SK-N-SH (cell line): ENCODE data around the gene RELN. TPM values are rescaled to one million over a fixed set of nuclear protein-coding genes. Genes with fewer than 3 reads are reported as not detected.

ENCODE experiments used
- CTCF ChIA-PET: fragments of 300-600, 350-600 bp; formaldehyde crosslinking; extraction: SDS; loops from one replicate; lab custom pipeline; 2021; lab: Yijun Ruan, JAX
- POLR2A ChIA-PET: fragments of 350-600 bp; sonication (Branson Sonifier 250); formaldehyde crosslinking; extraction: SDS; loops from one replicate; lab custom pipeline; 2020; ENCODE audit warnings: antibody characterized with exemption, inconsistent platforms; lab: Yijun Ruan, JAX
- DNase-seq: peaks from one replicate; pipeline ENCODE4 v3.0.0; 2012
- H2AFZ ChIP-seq: fragments of 200-600 bp; sonication (generic); 2 replicates; pipeline ENCODE4 v1.8.1; 2016; ENCODE audit warnings: antibody characterized with exemption, mild to moderate bottlenecking, low read depth
- H3F3A ChIP-seq: fragments of 200-600 bp; sonication (generic); replicated peaks from 2 replicates; pipeline ENCODE3; 2016; ENCODE audit warnings: antibody characterized with exemption, mild to moderate bottlenecking; ENCODE audit not compliant: insufficient read depth
- H3K27ac ChIP-seq, 2 experiments: fragments of 200-500 bp in 1 of 2; fragments of 200-600 bp in 1 of 2; sonication (Bioruptor generic) in 1 of 2; sonication (generic), shearing (Covaris generic) in 1 of 2; 2 replicates each; pipeline versions ENCODE4 v1.5.1 to v1.6.1; 2014 to 2016; ENCODE audit warnings: low read depth in 2 of 2, inconsistent platforms in 1 of 2, low read length in 1 of 2, mild to moderate bottlenecking in 1 of 2, mixed read lengths in 1 of 2
- H3K27me3 ChIP-seq: fragments of 200-600 bp; sonication (generic), shearing (Covaris generic); 2 replicates; pipeline ENCODE4 v1.6.1; 2016; ENCODE audit warnings: mixed run types; ENCODE audit not compliant: insufficient read depth
- H3K36me3 ChIP-seq, 2 experiments: fragments of 200-500 bp in 1 of 2; fragments of 200-600 bp in 1 of 2; sonication (Bioruptor generic) in 1 of 2; sonication (generic) in 1 of 2; replicated peaks in 1 of 2; 2 replicates each; pipeline versions ENCODE3 to v1.5.1; 2014 to 2016; ENCODE audit warnings: low read length in 1 of 2, mild to moderate bottlenecking in 1 of 2; ENCODE audit not compliant: insufficient read depth in 2 of 2, control insufficient read depth in 1 of 2
- H3K4me1 ChIP-seq, 2 experiments: fragments of 200-500 bp in 1 of 2; fragments of 200-600 bp in 1 of 2; sonication (Bioruptor generic) in 1 of 2; sonication (generic), shearing (Covaris generic) in 1 of 2; 2 replicates each; pipeline versions ENCODE4 v1.5.1 to v1.6.1; 2014 to 2016; ENCODE audit warnings: low read depth in 1 of 2, low read length in 1 of 2, mixed run types in 1 of 2; ENCODE audit not compliant: insufficient read depth in 2 of 2, control insufficient read depth in 1 of 2
- H3K4me2 ChIP-seq: fragments of 200-600 bp; sonication (generic), shearing (Covaris generic); 2 replicates; pipeline ENCODE4 v1.6.1; 2017; ENCODE audit warnings: mixed run types
- H3K4me3 ChIP-seq, 2 experiments: fragments of 200-500 bp in 1 of 2; fragments of 200-600 bp in 1 of 2; sonication (Bioruptor generic) in 1 of 2; sonication (generic), shearing (Covaris generic) in 1 of 2; 2 replicates each; pipeline versions ENCODE4 v1.5.1 to v1.8.1; 2014 to 2016; ENCODE audit warnings: low read depth in 2 of 2, inconsistent platforms in 1 of 2, low read length in 1 of 2, mild to moderate bottlenecking in 1 of 2, mixed read lengths in 1 of 2, moderate library complexity in 1 of 2
- H3K79me2 ChIP-seq: fragments of 200-600 bp; sonication (generic); 2 replicates; pipeline ENCODE4 v1.8.1; 2017; ENCODE audit warnings: mild to moderate bottlenecking; ENCODE audit not compliant: insufficient read depth
- H3K9ac ChIP-seq: fragments of 200-600 bp; sonication (generic); 2 replicates; pipeline ENCODE4 v1.6.1; 2017; ENCODE audit warnings: mixed run types
- H3K9me2 ChIP-seq: fragments of 200-600 bp; sonication (generic); 2 replicates; pipeline ENCODE4 v1.6.1; 2017; ENCODE audit warnings: mixed run types
- H3K9me3 ChIP-seq: fragments of 200-600 bp; sonication (generic); 2 replicates; pipeline ENCODE4 v1.6.1; 2017; ENCODE audit warnings: mixed run types, mild to moderate bottlenecking, moderate library complexity
- H4K20me1 ChIP-seq: fragments of 200-600 bp; sonication (generic); 2 replicates; pipeline ENCODE4 v1.6.1; 2017; ENCODE audit warnings: mild to moderate bottlenecking, mixed run types; ENCODE audit not compliant: insufficient read depth
- ELF1 ChIP-seq: IDR thresholded peaks from 2 replicates; pipeline ENCODE4 v1.4.0; 2012
- EP300 ChIP-seq, 2 experiments: IDR thresholded peaks; 2 replicates each; pipeline versions ENCODE4 v1.4.0 to v1.6.1; 2012; ENCODE audit warnings: borderline replicate concordance in 1 of 2, low read depth in 1 of 2, low read length in 1 of 2
- EZH2phosphoT487 ChIP-seq: fragments of 200-600 bp; sonication (generic); IDR thresholded peaks from 2 replicates; pipeline ENCODE4 v1.6.1; 2017; ENCODE audit warnings: low read depth, mixed run types, mild to moderate bottlenecking, antibody characterized with exemption, moderate library complexity, borderline replicate concordance
- FOSL2 ChIP-seq: IDR thresholded peaks from 2 replicates; pipeline ENCODE4 v1.4.0; 2012; ENCODE audit warnings: low read depth, mild to moderate bottlenecking, moderate library complexity, borderline replicate concordance
- GATA2 ChIP-seq: sonication (generic); formaldehyde crosslinking; IDR thresholded peaks from 2 replicates; pipeline ENCODE4 v1.5.0; 2020; ENCODE audit warnings: mild to moderate bottlenecking, missing genetic modification reagents
- JUND ChIP-seq: IDR thresholded peaks from 2 replicates; pipeline ENCODE4 v1.4.0; 2012
- MEF2A ChIP-seq: IDR thresholded peaks from 2 replicates; pipeline ENCODE4 v1.4.0; 2012; ENCODE audit warnings: low read depth, borderline replicate concordance
- MXI1 ChIP-seq: IDR thresholded peaks from 2 replicates; pipeline ENCODE4 v1.6.1; 2012; ENCODE audit warnings: mild to moderate bottlenecking, low read depth, low read length, improper control_type of control experiment
- POLR2AphosphoS5 ChIP-seq: IDR thresholded peaks from 2 replicates; pipeline ENCODE4 v1.6.1; 2012; ENCODE audit warnings: low read depth, low read length
- RFX5 ChIP-seq: IDR thresholded peaks from 2 replicates; pipeline ENCODE4 v1.6.1; 2012; ENCODE audit warnings: mild to moderate bottlenecking, improper control_type of control experiment, low read length
- RXRA ChIP-seq: IDR thresholded peaks from 2 replicates; pipeline ENCODE4 v1.4.0; 2012; ENCODE audit warnings: low read depth, mild to moderate bottlenecking, borderline replicate concordance
- SIN3A ChIP-seq: IDR thresholded peaks from 2 replicates; pipeline ENCODE4 v1.6.1; 2012; ENCODE audit warnings: low read depth, mild to moderate bottlenecking, low read length, moderate library complexity, borderline replicate concordance
- SMC3 ChIP-seq: IDR thresholded peaks from 2 replicates; pipeline ENCODE4 v1.6.1; 2012; ENCODE audit warnings: low read depth, low read length, improper control_type of control experiment
- TAF1 ChIP-seq: IDR thresholded peaks from 2 replicates; pipeline ENCODE4 v1.6.1; 2012; ENCODE audit warnings: low read depth, mild to moderate bottlenecking, low read length, moderate library complexity, borderline replicate concordance
- TCF12 ChIP-seq: IDR thresholded peaks from 2 replicates; pipeline ENCODE4 v1.4.0; 2012
- TEAD4 ChIP-seq: IDR thresholded peaks from 2 replicates; pipeline ENCODE4 v1.4.0; 2012; ENCODE audit warnings: mild to moderate bottlenecking, borderline replicate concordance; ENCODE audit not compliant: insufficient read depth
- YY1 ChIP-seq: IDR thresholded peaks from 2 replicates; pipeline ENCODE4 v1.4.0; 2012; ENCODE audit warnings: low read depth, mild to moderate bottlenecking
- WGBS: methylation state at CpG from one replicate; pipeline ENCODE4 v1.1.6; 2017; ENCODE audit warnings: low lambda C conversion rate; 5-methylcytosine and 5-hydroxymethylcytosine counted together
- polyA plus RNA-seq, 3 experiments: library from polyadenylated mRNA; depleted of rRNA; stranded (reverse); fragments of >200 nt; gene quantifications; 2 replicates each; pipeline ENCODE4 v1.2.3, GENCODE V29; 2012
- TF ChIP-seq, protein P1 (sequence below): fragments of 150-350 bp; IDR thresholded peaks from 2 replicates; pipeline ENCODE4 v1.6.1; 2016; ENCODE audit warnings: mild to moderate bottlenecking, low read depth, low read length
- TF ChIP-seq, protein P2 (sequence below): IDR thresholded peaks from 2 replicates; pipeline ENCODE4 v1.6.1; 2012; ENCODE audit warnings: mild to moderate bottlenecking, low read depth, low read length, moderate library complexity
- TF ChIP-seq, protein P3 (sequence below): fragments of 150-350 bp; IDR thresholded peaks from 2 replicates; pipeline ENCODE4 v1.6.1; 2017; ENCODE audit warnings: antibody characterized with exemption, low read length, low read depth, borderline replicate concordance

Gene RELN
- polyA plus RNA-seq, 1 of the 3 experiments (the other 2 are of a cell fraction): 0.02 TPM

DNA sequence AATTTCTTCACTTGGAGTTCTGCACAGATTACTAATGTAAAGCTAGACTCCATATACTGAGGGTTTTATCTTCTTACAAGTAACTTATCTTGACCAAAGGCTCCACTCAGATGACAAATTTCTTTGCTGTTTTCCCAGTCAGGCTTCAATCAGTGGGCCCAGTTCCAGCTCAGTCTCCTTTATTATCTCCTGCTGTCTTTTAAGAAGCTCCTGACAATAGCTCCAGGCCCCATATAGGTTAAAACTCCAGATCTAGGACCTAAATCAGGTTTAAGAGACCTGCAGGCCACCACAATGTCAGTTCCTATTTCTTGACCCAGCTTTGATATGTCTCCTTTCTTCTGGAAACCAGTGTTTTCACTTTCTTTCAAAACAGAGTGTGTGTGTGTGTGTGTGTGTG lies 165.2 kb downstream of the RELN start:
- ChIA-PET POLR2A (no interaction called here), CTCF (interaction anchor here (1.0 kb wide), 3 partner anchors 146 to 394 kb away, joined by 3 read pairs; no protein-coding TSS in a partner anchor)
- no peaks in the 10 kb centered on the region for H4K20me1 ChIP-seq
- H3K27ac ChIP-seq: no peak overlapping the region
- H2AFZ ChIP-seq: no peak overlapping the region
- H3K79me2 ChIP-seq: no peaks in the 10 kb centered on the region
- no peaks in the 10 kb centered on the region for H3K27me3 ChIP-seq
- no peak overlapping the region for H3K4me2 ChIP-seq
- H3K36me3 ChIP-seq: no peaks in the 10 kb centered on the region
- no peaks in the 10 kb centered on the region for H3K4me1 ChIP-seq
- DNase-seq: no peak
- H3F3A ChIP-seq: no peaks in the 10 kb centered on the region
- no peak overlapping the region for H3K9ac ChIP-seq
- TF ChIP-seq, protein P1, sequence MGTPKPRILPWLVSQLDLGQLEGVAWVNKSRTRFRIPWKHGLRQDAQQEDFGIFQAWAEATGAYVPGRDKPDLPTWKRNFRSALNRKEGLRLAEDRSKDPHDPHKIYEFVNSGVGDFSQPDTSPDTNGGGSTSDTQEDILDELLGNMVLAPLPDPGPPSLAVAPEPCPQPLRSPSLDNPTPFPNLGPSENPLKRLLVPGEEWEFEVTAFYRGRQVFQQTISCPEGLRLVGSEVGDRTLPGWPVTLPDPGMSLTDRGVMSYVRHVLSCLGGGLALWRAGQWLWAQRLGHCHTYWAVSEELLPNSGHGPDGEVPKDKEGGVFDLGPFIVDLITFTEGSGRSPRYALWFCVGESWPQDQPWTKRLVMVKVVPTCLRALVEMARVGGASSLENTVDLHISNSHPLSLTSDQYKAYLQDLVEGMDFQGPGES: no peak
- no peak for TF ChIP-seq TAF1
- TF ChIP-seq EP300 (IDR thresholded peaks at IDR 0.05; ENCODE audit: borderline replicate concordance in 1 of 2, low read depth in 1 of 2, low read length in 1 of 2): no peak
- no peak for TF ChIP-seq RFX5
- TF ChIP-seq, protein P2, sequence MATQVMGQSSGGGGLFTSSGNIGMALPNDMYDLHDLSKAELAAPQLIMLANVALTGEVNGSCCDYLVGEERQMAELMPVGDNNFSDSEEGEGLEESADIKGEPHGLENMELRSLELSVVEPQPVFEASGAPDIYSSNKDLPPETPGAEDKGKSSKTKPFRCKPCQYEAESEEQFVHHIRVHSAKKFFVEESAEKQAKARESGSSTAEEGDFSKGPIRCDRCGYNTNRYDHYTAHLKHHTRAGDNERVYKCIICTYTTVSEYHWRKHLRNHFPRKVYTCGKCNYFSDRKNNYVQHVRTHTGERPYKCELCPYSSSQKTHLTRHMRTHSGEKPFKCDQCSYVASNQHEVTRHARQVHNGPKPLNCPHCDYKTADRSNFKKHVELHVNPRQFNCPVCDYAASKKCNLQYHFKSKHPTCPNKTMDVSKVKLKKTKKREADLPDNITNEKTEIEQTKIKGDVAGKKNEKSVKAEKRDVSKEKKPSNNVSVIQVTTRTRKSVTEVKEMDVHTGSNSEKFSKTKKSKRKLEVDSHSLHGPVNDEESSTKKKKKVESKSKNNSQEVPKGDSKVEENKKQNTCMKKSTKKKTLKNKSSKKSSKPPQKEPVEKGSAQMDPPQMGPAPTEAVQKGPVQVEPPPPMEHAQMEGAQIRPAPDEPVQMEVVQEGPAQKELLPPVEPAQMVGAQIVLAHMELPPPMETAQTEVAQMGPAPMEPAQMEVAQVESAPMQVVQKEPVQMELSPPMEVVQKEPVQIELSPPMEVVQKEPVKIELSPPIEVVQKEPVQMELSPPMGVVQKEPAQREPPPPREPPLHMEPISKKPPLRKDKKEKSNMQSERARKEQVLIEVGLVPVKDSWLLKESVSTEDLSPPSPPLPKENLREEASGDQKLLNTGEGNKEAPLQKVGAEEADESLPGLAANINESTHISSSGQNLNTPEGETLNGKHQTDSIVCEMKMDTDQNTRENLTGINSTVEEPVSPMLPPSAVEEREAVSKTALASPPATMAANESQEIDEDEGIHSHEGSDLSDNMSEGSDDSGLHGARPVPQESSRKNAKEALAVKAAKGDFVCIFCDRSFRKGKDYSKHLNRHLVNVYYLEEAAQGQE: no peak
- TF ChIP-seq, protein P3, sequence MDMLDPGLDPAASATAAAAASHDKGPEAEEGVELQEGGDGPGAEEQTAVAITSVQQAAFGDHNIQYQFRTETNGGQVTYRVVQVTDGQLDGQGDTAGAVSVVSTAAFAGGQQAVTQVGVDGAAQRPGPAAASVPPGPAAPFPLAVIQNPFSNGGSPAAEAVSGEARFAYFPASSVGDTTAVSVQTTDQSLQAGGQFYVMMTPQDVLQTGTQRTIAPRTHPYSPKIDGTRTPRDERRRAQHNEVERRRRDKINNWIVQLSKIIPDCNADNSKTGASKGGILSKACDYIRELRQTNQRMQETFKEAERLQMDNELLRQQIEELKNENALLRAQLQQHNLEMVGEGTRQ: no peak
- TF ChIP-seq SMC3: no peak
- TF ChIP-seq SIN3A: no peak
- TF ChIP-seq YY1: no peak
- no peak for TF ChIP-seq EZH2phosphoT487
- TF ChIP-seq JUND: no peak
- no peaks in the 10 kb centered on the region; the same call in 1 of the 2 replicates for H3K9me3 ChIP-seq
- H3K4me3 ChIP-seq: no peak overlapping the region
- H3K9me2 ChIP-seq: no peaks in the 10 kb centered on the region; the same call in 1 of the 2 replicates

DNA sequence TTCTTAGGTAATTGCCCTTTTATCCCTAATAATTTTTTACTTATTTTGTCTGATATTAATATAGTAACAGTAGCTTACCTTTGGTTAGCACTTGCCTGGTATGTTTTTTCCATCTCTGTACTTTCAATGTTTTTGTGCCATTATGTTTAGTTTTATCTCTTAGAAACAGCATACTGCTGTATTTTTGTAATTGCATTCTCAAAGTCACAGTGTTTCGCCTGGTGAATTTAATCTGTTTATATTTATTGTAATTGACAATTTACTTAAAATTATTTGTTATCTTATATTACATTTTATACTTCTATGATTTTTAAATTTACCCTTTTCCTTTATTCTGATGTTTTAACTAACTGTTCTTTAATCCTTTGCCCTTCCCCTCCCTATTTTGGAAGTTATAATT lies 166.4 kb downstream of the RELN start:
- POLR2A ChIA-PET: no interaction called here
- no peaks in the 10 kb centered on the region for H4K20me1 ChIP-seq
- no peak for TF ChIP-seq FOSL2
- TF ChIP-seq YY1: no peak
- no peak for TF ChIP-seq SMC3
- no peak for TF ChIP-seq ELF1
- TF ChIP-seq, protein P1: no peak
- no peak for TF ChIP-seq MXI1
- TF ChIP-seq, protein P3: no peak
- no peak for TF ChIP-seq TEAD4
- no peak for TF ChIP-seq JUND
- TF ChIP-seq MEF2A: no peak
- TF ChIP-seq POLR2AphosphoS5: no peak
- TF ChIP-seq TCF12: no peak
- TF ChIP-seq EP300 (IDR thresholded peaks at IDR 0.05; ENCODE audit: borderline replicate concordance in 1 of 2, low read depth in 1 of 2, low read length in 1 of 2): no peak
- no peak for TF ChIP-seq GATA2
- no peak for TF ChIP-seq RXRA

More for the DNA sequence above, 166.4 kb downstream of the RELN start:
- no peaks in the 10 kb centered on the region for H3K36me3 ChIP-seq
- H3K79me2 ChIP-seq: no peaks in the 10 kb centered on the region
- no peaks in the 10 kb centered on the region; the same call in 1 of the 2 replicates for H3K9me3 ChIP-seq
- no peaks in the 10 kb centered on the region for H3F3A ChIP-seq
- CTCF ChIA-PET: no interaction called here
- DNase-seq: no peak
- H3K9me2 ChIP-seq: no peaks in the 10 kb centered on the region; the same call in 1 of the 2 replicates
- H3K27ac ChIP-seq: no peak overlapping the region
- no peak overlapping the region for H3K4me2 ChIP-seq
- no peak overlapping the region for H3K4me3 ChIP-seq
- H3K27me3 ChIP-seq: no peaks in the 10 kb centered on the region
- no peak overlapping the region for H2AFZ ChIP-seq
- H3K9ac ChIP-seq: no peak overlapping the region
- WGBS: 37% methylated on average over 1 of the region's 1 CpG
- H3K4me1 ChIP-seq: no peaks in the 10 kb centered on the region; a peak in 1 of 4 replicates
